Upper lobe of right lung (tissue), 1 donor: Measurements from ENCODE around the gene MAEL. TPM values are rescaled to one million over a fixed set of nuclear protein-coding genes. Genes with fewer than 3 reads are reported as not detected.
"Not testable (repeated sequence)": the region's sequence is repeated elsewhere in the genome, so short reads cannot be mapped to it uniquely, and the experiment has no call there.

Experiments
- ATAC-seq: fragments of 200-7000 bp; cut with Tn5 transposase; one replicate; pipeline ENCODE4 v1.9.1; 2020; ENCODE audit warnings: mild to moderate bottlenecking, moderate library complexity
- DNase-seq: peaks from one replicate; pipeline ENCODE4 v3.0.0-alpha.2; 2020
- H3K27ac ChIP-seq: fragments of 200-600 bp; one replicate; pipeline ENCODE4 v1.8.0; 2022
- H3K27me3 ChIP-seq: fragments of 200-600 bp; one replicate; pipeline ENCODE4 v1.8.0; 2022; ENCODE audit warnings: mild to moderate bottlenecking
- H3K36me3 ChIP-seq: fragments of 200-600 bp; one replicate; pipeline ENCODE4 v1.8.0; 2022
- H3K4me1 ChIP-seq: fragments of 200-600 bp; one replicate; pipeline ENCODE4 v1.8.0; 2022
- H3K4me3 ChIP-seq: fragments of 200-600 bp; one replicate; pipeline ENCODE4 v1.8.0; 2022; ENCODE audit warnings: mild to moderate bottlenecking
- H3K9me3 ChIP-seq: fragments of 200-600 bp; one replicate; pipeline ENCODE4 v1.8.0; 2022
- CTCF ChIP-seq: fragments of 200-600 bp; IDR thresholded peaks from one replicate; pipeline ENCODE4 v1.8.0; 2022; ENCODE audit warnings: antibody characterized with exemption
- intact Hi-C: fragments of 100-400 bp; cut with DNase I; formaldehyde crosslinking; loops from one replicate; pipeline ENCODE4 v1.11.0; 2022
- total RNA-seq: library from RNA; stranded (reverse); fragmentation: NEBNext Ultra II Directional; extraction: Animal tissue kit (Norgen Biotek cat#: 25700); gene quantifications from one replicate; pipeline ENCODE4 v1.2.1, GENCODE V29; 2021
- donor health status: DM: no; HTN: yes; CAD: no; lungs with severe emphysema.

Gene MAEL
- total RNA-seq, 1 donor from 2014 or later = not detected

- ATAC-seq = no peak
- no peaks in the 10 kb centered on the region for H3K27me3 ChIP-seq
- H3K4me3 ChIP-seq = no peak overlapping the region
- H3K36me3 ChIP-seq = no peaks in the 10 kb centered on the region
- no peak for DNase-seq
- no peak overlapping the region for H3K27ac ChIP-seq
- intact Hi-C loops = no loop called here
- H3K9me3 ChIP-seq = no peaks in the 10 kb centered on the region
- no peaks in the 10 kb centered on the region for H3K4me1 ChIP-seq
- TF ChIP-seq CTCF = no peak
Observed at GRCh38 chr1:167016100-167016750, 27.1 kb downstream of the MAEL start.

- ATAC-seq (no peak), DNase-seq (no peak)
- H3K4me3 ChIP-seq = no peak overlapping the region
- intact Hi-C loops = no loop called here
- H3K27me3 ChIP-seq = no peaks in the 10 kb centered on the region
- H3K27ac ChIP-seq = no peak overlapping the region
- no peaks in the 10 kb centered on the region for H3K4me1 ChIP-seq
- TF ChIP-seq CTCF = no peak
- H3K36me3 ChIP-seq = no peaks in the 10 kb centered on the region
- H3K9me3 ChIP-seq = no peaks in the 10 kb centered on the region
Observed at GRCh38 chr1:167022384-167022783, 33.3 kb downstream of the MAEL start.

GRCh38 chr1:167029553-167029952 lies 40.5 kb downstream of the MAEL start:
- intact Hi-C loops, DNase-seq, H3K27ac ChIP-seq, H3K9me3 ChIP-seq, H3K4me3 ChIP-seq, H3K4me1 ChIP-seq, ATAC-seq, H3K36me3 ChIP-seq, H3K27me3 ChIP-seq: not testable (repeated sequence)

- Histone ChIP-seq H3K27ac (no peak overlapping the region), H3K9me3 (no peaks in the 10 kb centered on the region), H3K4me1 (no peaks in the 10 kb centered on the region), H3K27me3 (no peaks in the 10 kb centered on the region), H3K4me3 (no peak overlapping the region), H3K36me3 (no peaks in the 10 kb centered on the region)
- ATAC-seq = no peak
- TF ChIP-seq CTCF = no peak
- no peak for DNase-seq
- intact Hi-C loops = no loop called here
Observed at GRCh38 chr1:167033646-167034045, 44.6 kb downstream of the MAEL start.

- H3K9me3 ChIP-seq = no peaks in the 10 kb centered on the region
- peak; percentile 91 for DNase-seq
- peak overlapping the region; percentile 14 for H3K27ac ChIP-seq
- peaks cover 3% of the 10 kb centered on the region for H3K27me3 ChIP-seq
- no peaks in the 10 kb centered on the region for H3K36me3 ChIP-seq
- no peaks in the 10 kb centered on the region for H3K4me1 ChIP-seq
- peak overlapping the region; percentile 42 for H3K4me3 ChIP-seq
- intact Hi-C loops = no loop called here
- ATAC-seq = peak; percentile 99
- no peak for TF ChIP-seq CTCF
Observed at GRCh38 chr1:167043752-167044488, 54.8 kb downstream of the MAEL start.

GRCh38 chr1:167051907-167052306 lies 62.8 kb downstream of the MAEL start:
- H3K4me1 ChIP-seq = no peaks in the 10 kb centered on the region
- TF ChIP-seq CTCF = no peak
- H3K27ac ChIP-seq = no peak overlapping the region
- H3K4me3 ChIP-seq = no peak overlapping the region
- H3K36me3 ChIP-seq = no peaks in the 10 kb centered on the region
- intact Hi-C loops = no loop called here
- H3K27me3 ChIP-seq = no peaks in the 10 kb centered on the region
- no peaks in the 10 kb centered on the region for H3K9me3 ChIP-seq
- ATAC-seq (no peak), DNase-seq (no peak)
